LHCN-M2 (cell line): ENCODE data around the gene IL6. TPM values are rescaled to one million over a fixed set of nuclear protein-coding genes. Genes with fewer than 3 reads are reported as not detected.
"Not testable (repeated sequence)": the region's sequence is repeated elsewhere in the genome, so short reads cannot be mapped to it uniquely, and the experiment has no call there.

Experiments
- DNase-seq: peaks from one replicate; pipeline ENCODE4 v3.0.0-alpha.2; 2012; ENCODE audit warnings: low read depth
- total RNA-seq: library from RNA; depleted of rRNA; stranded (reverse); fragments of >200 nt; gene quantifications from 2 replicates; pipeline ENCODE4 v1.2.3, GENCODE V29; 2014

The IL6 gene
- total RNA-seq, 1 experiment from 2014 or later, result not detected

DNA sequence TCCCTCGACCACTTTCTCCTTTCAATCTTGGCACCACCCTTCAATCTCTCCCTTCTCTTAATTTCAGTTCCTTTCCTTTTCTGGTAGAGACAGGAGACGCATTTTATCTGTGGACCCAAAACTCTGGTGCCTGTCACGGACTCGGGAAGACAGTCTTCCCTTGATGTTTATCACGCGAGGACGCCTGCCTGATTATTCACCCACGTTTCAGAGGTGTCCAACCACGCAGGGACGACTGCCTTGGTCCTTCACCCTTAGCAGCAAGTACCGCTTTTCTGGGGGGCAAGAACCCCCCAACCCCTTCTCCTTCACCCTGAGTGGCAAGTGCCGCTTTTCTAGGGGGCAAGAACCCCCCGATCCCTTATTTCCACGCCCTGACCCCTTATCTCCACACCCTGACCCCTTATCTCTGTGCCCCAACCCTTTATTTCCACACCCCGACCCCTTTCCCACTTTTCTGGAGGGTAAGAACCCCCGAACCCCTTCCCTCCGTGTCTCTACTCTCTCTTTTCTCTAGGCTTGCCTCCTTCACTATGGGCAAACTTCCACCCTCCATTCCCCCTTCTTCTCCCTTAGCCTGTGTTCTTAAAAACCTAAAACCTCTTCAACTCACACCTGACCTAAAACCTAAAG lies 22.9 kb upstream of the IL6 start:
- DNase-seq, result not testable (repeated sequence)

- not testable (repeated sequence) for DNase-seq
These were observed 22.3 kb upstream of the IL6 start for GRCh38 chr7:22704722-22705121.

DNA sequence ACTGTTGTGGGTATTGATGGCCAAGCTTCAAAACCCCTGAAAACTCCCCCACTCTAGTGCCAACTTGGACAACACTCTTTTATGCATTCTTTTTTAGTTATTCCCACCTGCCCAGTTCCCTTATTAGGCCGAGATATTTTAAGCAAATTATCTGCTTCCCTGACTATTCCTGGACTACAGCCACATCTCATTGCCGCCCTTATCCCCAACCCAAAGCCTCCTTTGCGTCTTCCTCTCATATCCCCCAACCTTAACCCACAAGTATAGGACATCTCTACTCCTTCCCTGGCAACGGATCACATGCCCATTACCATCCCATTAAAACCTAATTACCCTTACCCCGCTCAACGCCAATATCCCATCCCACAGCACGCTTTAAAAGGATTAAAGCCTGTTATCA lies 21.1 kb upstream of the IL6 start:
- not testable (repeated sequence) for DNase-seq

DNA sequence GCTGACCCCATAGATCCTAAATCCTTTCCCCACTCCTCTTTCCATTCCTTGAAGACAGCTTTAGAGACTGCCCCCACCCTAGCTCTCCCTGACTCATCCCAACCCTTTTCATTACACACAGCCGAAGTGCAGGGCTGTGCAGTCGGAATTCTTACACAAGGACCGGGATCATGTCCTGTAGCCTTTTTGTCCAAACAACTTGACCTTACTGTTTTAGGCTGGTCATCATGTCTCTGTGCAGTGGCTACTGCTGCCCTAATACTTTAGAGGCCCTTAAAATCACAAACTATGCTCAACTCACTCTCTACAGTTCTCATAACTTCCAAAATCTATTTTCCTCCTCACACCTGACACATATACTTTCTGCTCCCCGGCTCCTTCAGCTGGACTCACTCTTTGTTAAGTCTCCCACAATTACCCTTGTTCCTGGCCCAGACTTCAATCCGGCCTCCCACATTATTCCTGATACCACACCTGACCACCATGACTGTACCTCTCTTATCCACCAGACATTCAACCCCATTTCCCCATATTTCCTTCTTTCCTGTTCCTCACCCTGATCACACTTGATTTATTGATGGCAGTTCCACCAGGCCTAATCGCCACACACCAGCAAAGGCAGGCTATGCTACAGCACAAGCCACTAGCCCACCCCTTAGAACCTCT lies 19.8 kb upstream of the IL6 start:
- DNase-seq, result not testable (repeated sequence)

- DNase-seq, result not testable (repeated sequence)
These were observed 18.8 kb upstream of the IL6 start for GRCh38 chr7:22708214-22708613.

- not testable (repeated sequence) for DNase-seq
These were observed 18.3 kb upstream of the IL6 start for GRCh38 chr7:22708677-22709061.

DNA sequence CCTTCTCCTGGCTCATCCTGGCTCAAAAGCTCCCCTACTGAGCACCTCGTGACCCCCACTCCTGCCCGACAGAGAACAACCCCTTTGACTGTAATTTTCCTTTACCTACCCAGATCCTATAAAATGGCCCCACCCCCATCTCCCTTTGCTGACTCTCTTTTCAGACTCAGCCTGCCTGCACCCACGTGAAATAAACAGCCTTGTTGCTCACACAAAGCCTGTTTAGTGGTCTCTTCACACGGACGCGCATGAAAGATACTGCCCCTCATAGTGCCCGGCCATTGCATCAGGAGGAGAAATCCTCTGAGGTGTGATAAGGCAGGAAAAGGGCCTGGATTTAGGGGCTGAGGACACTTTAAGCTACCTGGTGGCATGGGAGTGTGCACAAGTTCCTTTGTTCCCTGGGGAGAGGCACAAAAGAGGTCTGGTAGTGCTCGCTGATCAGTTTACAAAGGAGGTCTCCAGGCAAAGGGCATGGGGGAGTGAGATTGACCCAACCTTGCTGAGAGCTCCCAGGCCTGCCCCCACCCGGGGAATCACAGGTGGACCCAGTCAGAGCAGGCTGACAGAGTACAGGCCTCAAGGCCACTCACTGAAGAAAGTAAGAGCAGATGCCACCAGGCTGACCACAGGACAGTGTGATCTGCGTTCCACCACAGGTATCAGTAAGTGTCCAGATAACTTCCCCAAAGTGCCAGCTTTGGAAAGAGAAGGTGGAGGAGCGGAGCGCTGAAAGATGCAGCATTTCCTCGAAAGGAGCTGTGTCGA lies 17.8 kb upstream of the IL6 start:
- not testable (repeated sequence) for DNase-seq

DNA sequence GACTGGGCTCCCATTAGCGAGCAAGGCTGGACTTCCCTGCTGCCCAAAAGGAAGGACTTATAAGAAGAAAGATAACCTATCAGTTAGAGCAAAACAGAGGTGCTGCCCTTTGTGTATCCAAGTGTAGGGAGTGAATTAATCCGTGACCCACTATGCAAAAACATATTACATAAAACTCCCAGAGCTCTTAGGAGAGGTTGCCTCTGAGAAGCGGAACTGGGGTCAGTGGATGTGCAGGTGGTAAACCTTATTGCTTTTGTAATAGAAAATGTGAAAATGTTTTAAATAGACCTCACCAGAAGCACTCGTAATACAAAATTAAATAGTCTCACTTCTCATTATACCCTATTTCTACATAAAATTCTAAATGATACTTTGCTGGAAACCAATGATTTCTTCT lies 17.1 kb upstream of the IL6 start:
- DNase-seq, result no peak

DNA sequence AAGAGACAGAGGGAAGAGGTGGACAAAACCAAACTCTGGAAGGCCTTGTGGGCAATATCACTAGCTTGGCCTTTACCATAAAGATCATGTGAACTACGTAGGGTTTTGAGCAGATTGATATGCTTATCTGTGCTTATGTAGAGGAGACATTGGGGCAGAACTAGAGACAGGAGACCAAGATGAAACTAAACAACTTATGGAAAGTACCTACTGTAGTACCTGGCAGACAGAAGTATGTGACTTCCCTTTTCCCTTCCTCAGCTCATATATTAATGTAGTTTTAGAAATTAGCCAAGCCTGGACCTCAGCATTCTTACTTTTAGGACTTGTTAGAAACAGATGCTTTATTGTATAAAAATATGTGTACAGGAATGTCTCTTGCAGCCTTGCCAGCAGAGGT lies 14.0 kb upstream of the IL6 start:
- no peak for DNase-seq

DNA sequence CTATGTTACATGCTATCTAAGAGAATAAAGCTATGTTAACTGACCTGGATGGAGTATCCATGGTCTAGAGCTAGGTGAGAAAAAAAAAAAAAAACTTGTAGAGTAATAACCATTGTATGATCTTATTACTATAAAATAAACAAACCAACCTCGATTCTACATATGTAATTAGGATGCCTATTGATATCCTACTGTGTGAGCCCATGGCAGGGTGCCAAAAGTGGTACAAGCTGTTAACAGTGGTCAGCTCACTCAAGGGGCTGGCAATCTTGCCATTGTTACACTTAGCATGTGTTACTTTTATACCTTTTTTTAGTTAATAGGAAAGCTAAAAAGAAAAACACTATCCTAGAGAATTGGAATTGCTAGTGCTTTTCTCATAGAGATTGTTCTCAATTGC lies 13.5 kb upstream of the IL6 start:
- no peak for DNase-seq

DNA sequence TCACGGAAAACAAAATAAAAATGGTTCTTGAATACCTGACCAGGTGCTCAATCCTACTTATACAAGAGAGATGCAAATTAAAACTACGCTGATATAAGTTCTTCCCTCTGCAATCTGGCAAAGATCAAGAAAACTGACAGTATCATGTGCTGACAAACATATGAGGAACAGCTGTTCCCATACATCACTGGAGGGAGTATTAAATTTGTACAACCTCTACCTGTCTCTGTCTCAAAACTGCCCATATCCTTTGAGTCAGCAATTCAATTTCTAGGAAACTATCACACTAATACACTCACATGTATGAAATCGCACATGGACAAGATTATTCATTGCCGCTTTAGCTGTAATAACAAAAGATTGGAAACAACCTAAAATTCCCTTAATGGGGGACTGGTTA lies 11.0 kb upstream of the IL6 start:
- peak; percentile 71 for DNase-seq

- DNase-seq, result no peak
These were observed 9.2 kb upstream of the IL6 start for GRCh38 chr7:22717760-22718159.

GRCh38 chr7:22718200-22718711 lies 8.7 kb upstream of the IL6 start:
- peak; percentile 94 for DNase-seq

DNA sequence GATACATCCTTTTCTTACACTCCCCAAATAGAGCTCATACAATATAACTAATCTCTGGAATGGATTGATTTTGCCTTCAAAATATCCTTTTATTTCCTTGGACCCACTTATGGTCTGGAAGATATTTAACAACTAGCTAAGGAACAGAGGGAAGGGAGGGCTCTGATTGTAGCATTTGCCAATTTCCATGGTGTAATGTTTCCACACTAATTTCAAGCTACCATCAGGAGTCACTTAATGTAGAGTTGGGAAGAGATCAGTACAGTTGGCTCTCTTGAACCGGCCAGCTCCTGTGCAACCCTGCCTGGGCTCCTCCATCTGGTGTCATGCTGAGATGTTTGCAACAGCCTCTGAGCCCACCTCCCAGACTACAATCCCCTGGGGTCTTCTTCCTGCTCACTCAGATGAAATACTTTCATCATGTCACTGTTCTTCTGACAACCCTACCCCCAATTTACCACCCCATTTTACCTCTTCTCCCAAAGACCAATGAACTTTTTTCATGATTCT lies 8.0 kb upstream of the IL6 start:
- DNase-seq, result no peak

DNA sequence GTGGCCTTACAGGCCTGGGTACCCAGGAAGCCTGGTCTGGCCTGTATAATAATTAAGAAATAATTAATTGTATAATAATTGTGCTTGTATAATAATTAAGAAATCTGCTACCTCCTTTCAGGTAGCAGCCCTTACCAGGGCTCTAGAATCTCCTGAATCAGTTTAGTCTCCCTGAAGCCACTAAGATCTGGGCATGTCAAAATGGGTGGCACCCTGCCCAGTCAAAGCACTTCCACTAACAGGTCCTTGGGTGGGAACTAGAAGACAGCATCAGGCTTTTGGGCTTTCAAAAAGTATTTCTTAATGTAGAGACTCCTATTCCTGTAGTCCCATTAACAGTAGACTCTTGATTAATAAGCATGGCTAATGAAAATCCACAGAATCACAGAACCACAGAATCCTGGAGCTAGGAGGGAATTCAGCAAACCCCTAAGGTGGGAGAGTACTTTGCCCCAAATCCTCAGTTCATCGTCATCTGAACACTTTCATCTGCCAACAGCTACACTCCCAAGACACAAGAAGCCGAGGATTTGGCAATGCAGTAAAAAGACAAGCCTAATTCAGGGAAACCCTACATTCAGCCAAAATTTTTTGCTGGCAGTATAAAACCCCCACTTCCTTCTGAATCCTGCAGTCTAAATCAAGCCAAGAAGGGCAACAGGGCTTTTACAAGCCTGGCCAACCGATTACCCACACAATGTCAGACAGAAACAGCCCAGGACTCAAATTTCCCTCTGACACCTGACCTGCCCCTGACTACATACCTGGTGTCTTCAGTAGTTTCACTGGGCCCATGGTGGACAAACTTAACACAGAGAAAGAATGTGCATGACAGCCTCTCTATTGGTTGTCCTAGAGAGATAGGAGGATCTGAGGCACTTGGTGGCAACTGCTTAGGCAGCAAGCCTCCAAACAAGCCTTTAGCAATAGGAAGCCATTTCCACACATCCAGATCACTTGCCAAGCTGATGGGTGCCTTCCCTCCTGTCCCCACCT lies 5.9 kb upstream of the IL6 start:
- no peak for DNase-seq

GRCh38 chr7:22722536-22723180 lies 4.3 kb upstream of the IL6 start:
- DNase-seq, result no peak

GRCh38 chr7:22723181-22723601 lies 3.8 kb upstream of the IL6 start:
- DNase-seq, result no peak

- DNase-seq, result no peak
These were observed 3.4 kb upstream of the IL6 start for GRCh38 chr7:22723637-22724036.

DNA sequence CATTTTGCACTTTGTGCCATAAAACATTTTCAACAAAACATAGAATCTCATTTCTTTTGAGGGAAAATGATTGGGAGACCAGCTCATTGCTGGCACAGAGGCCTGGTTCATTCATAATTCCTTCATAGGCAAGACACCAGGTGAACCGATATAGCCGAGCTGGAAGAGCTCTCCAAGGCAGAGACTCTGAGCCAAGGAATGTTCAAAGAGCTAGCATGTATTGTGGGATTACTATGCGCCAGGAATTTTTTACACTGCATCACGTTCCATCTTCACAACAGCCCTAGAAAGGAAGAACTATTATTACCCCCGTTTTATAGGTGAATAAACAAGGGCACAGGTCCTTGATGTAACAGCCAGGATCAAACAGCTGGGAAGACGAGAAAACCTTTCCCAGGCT lies 2.1 kb upstream of the IL6 start:
- DNase-seq, result no peak

GRCh38 chr7:22725585-22725984 lies 1.4 kb upstream of the IL6 start:
- peak; percentile 52 for DNase-seq
